Right atrium auricular region (tissue), 2 donors: ENCODE results near the gene GGA2. TPM values are rescaled to one million over a fixed set of nuclear protein-coding genes. Genes with fewer than 3 reads are reported as not detected.

Experiments
- DNase-seq: peaks from one replicate; pipeline ENCODE4 v3.0.0-alpha.2; 2019; ENCODE audit warnings: low spot score
- H3K27ac ChIP-seq, 2 donors: fragments of 200-600 bp; sonication (generic); 1 replicate in 1 of 2; 2 replicates in 1 of 2; pipeline ENCODE4 v1.5.1; 2016 to 2019
- H3K27me3 ChIP-seq, 2 donors: fragments of 200-600 bp; sonication (generic); one replicate each; pipeline versions ENCODE4 v1.5.1 to v1.6.0; 2017 to 2019
- H3K36me3 ChIP-seq: fragments of 200-600 bp; sonication (generic); one replicate; pipeline ENCODE4 v1.5.1; 2016
- H3K4me1 ChIP-seq, 2 donors: fragments of 200-600 bp; sonication (generic); one replicate each; pipeline versions ENCODE4 v1.5.1 to v1.6.0; 2017 to 2019
- H3K4me3 ChIP-seq, 2 donors: fragments of 200-600 bp; sonication (generic); 1 replicate in 1 of 2; 2 replicates in 1 of 2; pipeline ENCODE4 v1.5.1; 2017 to 2019; ENCODE audit warnings: mild to moderate bottlenecking in 1 of 2, moderate library complexity in 1 of 2
- H3K9me3 ChIP-seq, 2 donors: fragments of 200-600 bp; sonication (generic); one replicate each; pipeline ENCODE4 v1.5.1; 2019
- CTCF ChIP-seq, 2 donors: fragments of 200-600 bp; sonication (generic); IDR thresholded peaks; one replicate each; pipeline ENCODE4 v1.5.1; 2019; ENCODE audit warnings: antibody characterized with exemption in 2 of 2
- total RNA-seq, 2 donors: library from RNA; depleted of rRNA; stranded (reverse); fragments of >200 nt; gene quantifications; one replicate each; pipeline ENCODE4 v1.1.0, GENCODE V29; 2016

Gene GGA2
- total RNA-seq, 2 donors from 2014 or later = 25.0 to 59.3 TPM

GRCh38 chr16:23424292-23424958, 85.9 kb downstream of the GGA2 start:
- Histone ChIP-seq H3K9me3 (no peaks in the 10 kb centered on the region), H3K4me3 (no peak overlapping the region), H3K27ac (peak overlapping the region; percentile 76 to 83), H3K4me1 (peaks cover 0 to 18% of the 10 kb centered on the region in 2 donors), H3K36me3 (peaks cover 7% of the 10 kb centered on the region), H3K27me3 (no peaks in the 10 kb centered on the region)
- no peak for DNase-seq
- TF ChIP-seq CTCF (IDR thresholded peaks at IDR 0.05) = no peak

- Histone ChIP-seq H3K9me3 (no peaks in the 10 kb centered on the region), H3K36me3 (peaks cover 4% of the 10 kb centered on the region), H3K27ac (peak overlapping the region; percentile 76 to 83), H3K27me3 (no peaks in the 10 kb centered on the region), H3K4me3 (no peak overlapping the region), H3K4me1 (peaks cover 0 to 18% of the 10 kb centered on the region in 2 donors)
- TF ChIP-seq CTCF (IDR thresholded peaks at IDR 0.05) = no peak
- peak; percentile 87 for DNase-seq
These were observed 86.7 kb downstream of the GGA2 start for GRCh38 chr16:23423496-23424049.

- Histone ChIP-seq H3K4me1 (peaks cover 0 to 18% of the 10 kb centered on the region in 2 donors), H3K36me3 (peaks cover 32% of the 10 kb centered on the region), H3K27ac (no peak overlapping the region), H3K27me3 (no peaks in the 10 kb centered on the region), H3K9me3 (no peaks in the 10 kb centered on the region), H3K4me3 (no peak overlapping the region)
- DNase-seq = no peak
- TF ChIP-seq CTCF (IDR thresholded peaks at IDR 0.05) = no peak
These were observed 90.3 kb downstream of the GGA2 start for GRCh38 chr16:23420011-23420410.

- no peak for TF ChIP-seq CTCF (IDR thresholded peaks at IDR 0.05)
- DNase-seq = no peak
- Histone ChIP-seq H3K27me3 (no peaks in the 10 kb centered on the region), H3K4me3 (no peak overlapping the region), H3K27ac (no peak overlapping the region), H3K36me3 (peaks cover 64% of the 10 kb centered on the region), H3K9me3 (no peaks in the 10 kb centered on the region), H3K4me1 (no peaks in the 10 kb centered on the region)
These were observed 93.5 kb downstream of the GGA2 start for GRCh38 chr16:23416816-23417215.

- no peaks in the 10 kb centered on the region for H3K27me3 ChIP-seq
- H3K4me1 ChIP-seq = no peaks in the 10 kb centered on the region
- peaks cover 75% of the 10 kb centered on the region for H3K36me3 ChIP-seq
- DNase-seq = no peak
- H3K4me3 ChIP-seq = no peak overlapping the region
- no peak for TF ChIP-seq CTCF (IDR thresholded peaks at IDR 0.05)
- no peaks in the 10 kb centered on the region for H3K9me3 ChIP-seq
- H3K27ac ChIP-seq = no peak overlapping the region
These were observed 95.6 kb downstream of the GGA2 start for GRCh38 chr16:23414731-23415130.

Other genes starting within 250 kb of the GGA2 start
- gene SCNN1B, start 208.2 kb downstream of the GGA2 start, total RNA-seq = under 1 TPM; 0.16 to 0.26 TPM
- 10 to 100 TPM in 1 of 2 donors, 1 to 10 TPM in 1; 9.0 to 11.2 TPM for gene COG7, start 57.3 kb downstream of the GGA2 start, total RNA-seq
- 10 to 100 TPM; 15.3 to 18.1 TPM for gene EARS2, start 46.9 kb upstream of the GGA2 start, total RNA-seq
- 10 to 100 TPM; 85.5 to 93.9 TPM for gene UBFD1, start 47.2 kb upstream of the GGA2 start, total RNA-seq
- 100 to 1,000 TPM; 478 to 774 TPM for gene NDUFAB1, start 85.8 kb upstream of the GGA2 start, total RNA-seq
- gene PALB2, start 130.8 kb upstream of the GGA2 start, total RNA-seq = 1 to 10 TPM; 4.7 TPM
- gene DCTN5, start 131.0 kb upstream of the GGA2 start, total RNA-seq = 10 to 100 TPM; 22.3 to 25.7 TPM
- gene PLK1, start 168.4 kb upstream of the GGA2 start, total RNA-seq = 1 to 10 TPM in 1 of 2 donors, under 1 TPM in 1; 0.71 to 3.3 TPM
- gene ERN2, start 202.7 kb upstream of the GGA2 start, total RNA-seq = not detected
- not detected for gene CHP2, start 244.5 kb upstream of the GGA2 start, total RNA-seq